NAMALWA (cell line): ENCODE data around the gene EDN3.

Source experiments
- DNase-seq: peaks from one replicate; pipeline ENCODE4 v3.0.0-alpha.2; 2015; ENCODE audit warnings: low spot score

EDN3 gene

GRCh38 chr20:59365611-59366285 lies 65.3 kb downstream of the EDN3 start:
- no peak for DNase-seq

DNA sequence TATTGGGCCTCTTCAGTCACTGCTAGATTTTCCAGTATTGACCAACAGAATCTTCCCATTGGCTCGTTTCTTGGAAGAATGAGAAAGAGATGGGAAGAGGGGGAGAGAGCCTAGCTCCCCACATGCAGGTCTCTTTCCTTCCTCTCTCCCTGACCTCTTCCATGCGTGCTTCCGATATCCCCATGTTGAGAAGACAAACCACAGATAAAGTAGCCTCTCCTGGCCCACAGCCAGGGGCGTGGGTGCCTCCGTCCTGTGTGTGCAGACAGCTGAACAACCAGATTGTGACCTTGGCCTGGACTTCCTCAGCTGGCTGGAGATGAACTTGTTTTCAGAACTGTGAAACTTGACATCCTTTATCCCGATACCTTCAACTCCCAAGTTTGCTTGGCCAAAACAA lies 71.0 kb downstream of the EDN3 start:
- DNase-seq, result no peak

GRCh38 chr20:59374261-59374660 lies 73.8 kb downstream of the EDN3 start:
- DNase-seq, result no peak

GRCh38 chr20:59375541-59375940 lies 75.1 kb downstream of the EDN3 start:
- no peak for DNase-seq
